HEK293 (cell line): ENCODE results near the gene OSCP1.

ENCODE experiments used
- ATF2 ChIP-seq: fragments of 450-650 bp; formaldehyde crosslinking; IDR thresholded peaks from 2 replicates; pipeline ENCODE4 v1.5.1; 2016; ENCODE audit warnings: missing biosample characterization, missing genetic modification characterization, low read depth
- CTCF ChIP-seq: fragments of 450-650 bp; formaldehyde crosslinking; IDR thresholded peaks from 2 replicates; pipeline ENCODE4 v1.5.1; 2016; ENCODE audit warnings: missing biosample characterization, missing genetic modification characterization
- PRDM4 ChIP-seq: fragments of 450-650 bp; formaldehyde crosslinking; IDR thresholded peaks from 2 replicates; pipeline ENCODE4 v1.5.1; 2017; ENCODE audit warnings: missing biosample characterization, missing genetic modification characterization
- YY1 ChIP-seq: fragments of 450-650 bp; formaldehyde crosslinking; IDR thresholded peaks from 2 replicates; pipeline ENCODE4 v1.5.1; 2018; ENCODE audit warnings: missing biosample characterization, missing genetic modification characterization
- ZFP37 ChIP-seq: fragments of 450-650 bp; formaldehyde crosslinking; IDR thresholded peaks from 2 replicates; pipeline ENCODE4 v1.5.1; 2016; ENCODE audit warnings: missing biosample characterization, missing genetic modification characterization
- ZNF514 ChIP-seq: fragments of 450-650 bp; formaldehyde crosslinking; IDR thresholded peaks from 2 replicates; pipeline ENCODE4 v1.5.1; 2016; ENCODE audit warnings: missing biosample characterization, missing genetic modification characterization
- ZNF530 ChIP-seq: fragments of 450-650 bp; formaldehyde crosslinking; IDR thresholded peaks from 2 replicates; pipeline ENCODE4 v1.5.1; 2016; ENCODE audit warnings: low read depth, missing biosample characterization, missing genetic modification characterization

GRCh38 chr1:36380143-36380619, 70.1 kb downstream of the OSCP1 start:
- TF ChIP-seq CTCF (tag by site-specific recombination) (no peak), ATF2 (tag by site-specific recombination) (no peak), ZFP37 (tag by site-specific recombination) (no peak), YY1 (tag by site-specific recombination) (no peak), ZNF530 (tag by site-specific recombination) (no peak), ZNF514 (no peak), PRDM4 (tag by site-specific recombination) (no peak)
